ENCODE data around the gene CDS1.

DNA sequence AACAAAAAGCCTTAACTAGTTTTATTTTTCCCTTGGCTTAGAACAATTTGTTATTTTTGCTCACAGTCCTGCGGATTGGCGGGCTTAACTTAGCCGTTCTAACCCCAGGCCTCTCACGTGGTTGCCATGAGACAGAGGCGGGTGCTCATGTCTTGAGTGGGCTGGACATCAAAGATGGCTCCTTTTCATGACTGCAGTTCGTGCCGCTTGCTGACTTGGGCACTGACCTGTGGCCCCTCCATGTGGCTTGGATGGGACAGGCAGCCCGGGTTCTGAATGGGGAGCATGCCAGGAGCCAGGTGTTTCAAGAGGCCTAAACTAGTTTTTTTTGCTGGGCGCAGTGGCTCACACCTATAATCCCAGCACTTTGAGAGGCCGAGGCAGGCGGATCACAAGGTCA lies 40.7 kb downstream of the CDS1 start:
- TF ChIP-seq, protein P1, sequence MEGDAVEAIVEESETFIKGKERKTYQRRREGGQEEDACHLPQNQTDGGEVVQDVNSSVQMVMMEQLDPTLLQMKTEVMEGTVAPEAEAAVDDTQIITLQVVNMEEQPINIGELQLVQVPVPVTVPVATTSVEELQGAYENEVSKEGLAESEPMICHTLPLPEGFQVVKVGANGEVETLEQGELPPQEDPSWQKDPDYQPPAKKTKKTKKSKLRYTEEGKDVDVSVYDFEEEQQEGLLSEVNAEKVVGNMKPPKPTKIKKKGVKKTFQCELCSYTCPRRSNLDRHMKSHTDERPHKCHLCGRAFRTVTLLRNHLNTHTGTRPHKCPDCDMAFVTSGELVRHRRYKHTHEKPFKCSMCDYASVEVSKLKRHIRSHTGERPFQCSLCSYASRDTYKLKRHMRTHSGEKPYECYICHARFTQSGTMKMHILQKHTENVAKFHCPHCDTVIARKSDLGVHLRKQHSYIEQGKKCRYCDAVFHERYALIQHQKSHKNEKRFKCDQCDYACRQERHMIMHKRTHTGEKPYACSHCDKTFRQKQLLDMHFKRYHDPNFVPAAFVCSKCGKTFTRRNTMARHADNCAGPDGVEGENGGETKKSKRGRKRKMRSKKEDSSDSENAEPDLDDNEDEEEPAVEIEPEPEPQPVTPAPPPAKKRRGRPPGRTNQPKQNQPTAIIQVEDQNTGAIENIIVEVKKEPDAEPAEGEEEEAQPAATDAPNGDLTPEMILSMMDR (IDR thresholded peaks at IDR 0.05) = no peak
- TF ChIP-seq POLR2AphosphoS5 (IDR thresholded peaks at IDR 0.05) (no peak), POLR2A (IDR thresholded peaks at IDR 0.05) (no peak), EP300 (IDR thresholded peaks at IDR 0.05) (no peak)
